Osteocyte (in vitro differentiated cells): Measurements from ENCODE around the gene DCLRE1C. TPM values are rescaled to one million over a fixed set of nuclear protein-coding genes. Genes with fewer than 3 reads are reported as not detected.

Experiments used
- DNase-seq: peaks from one replicate; pipeline ENCODE4 v3.0.0; 2021; ENCODE audit warnings: mixed read lengths; ENCODE audit not compliant: unreplicated experiment; ENCODE audit errors: extremely low spot score
- H3K27ac Mint-ChIP-seq: one replicate; pipeline ENCODE4 v1.8.0; 2021; ENCODE audit warnings: mild to moderate bottlenecking, mixed read lengths; ENCODE audit not compliant: unreplicated experiment
- H3K27me3 Mint-ChIP-seq: one replicate; pipeline ENCODE4 v1.8.0; 2021; ENCODE audit warnings: mixed read lengths; ENCODE audit not compliant: unreplicated experiment
- H3K36me3 Mint-ChIP-seq: one replicate; pipeline ENCODE4 v1.8.0; 2021; ENCODE audit warnings: mixed read lengths; ENCODE audit not compliant: unreplicated experiment
- H3K4me1 Mint-ChIP-seq: one replicate; pipeline ENCODE4 v1.8.0; 2021; ENCODE audit warnings: mixed read lengths; ENCODE audit not compliant: unreplicated experiment
- H3K4me3 Mint-ChIP-seq: one replicate; pipeline ENCODE4 v1.8.0; 2021; ENCODE audit warnings: mild to moderate bottlenecking, moderate library complexity, mixed read lengths; ENCODE audit not compliant: unreplicated experiment
- H3K9me3 Mint-ChIP-seq: one replicate; pipeline ENCODE4 v1.8.0; 2021; ENCODE audit warnings: mixed read lengths; ENCODE audit not compliant: unreplicated experiment
- CTCF ChIP-seq: fragments of 200-600 bp; sonication (generic); IDR thresholded peaks from 2 replicates; pipeline ENCODE4 v1.5.0; 2021; ENCODE audit warnings: antibody characterized with exemption, mild to moderate bottlenecking, moderate library complexity
- total RNA-seq: library from RNA; stranded (reverse); gene quantifications from 2 replicates; pipeline ENCODE4 v1.2.1, GENCODE V29; 2021

DCLRE1C gene
- total RNA-seq, 1 donor from 2014 or later = 9.3 TPM

GRCh38 chr10:14924013-14924412, 29.9 kb downstream of the DCLRE1C start:
- H3K4me3 Mint-ChIP-seq = no peak overlapping the region
- no peaks in the 10 kb centered on the region for H3K4me1 Mint-ChIP-seq
- H3K9me3 Mint-ChIP-seq = no peaks in the 10 kb centered on the region
- no peak for DNase-seq
- H3K27ac Mint-ChIP-seq = no peak overlapping the region
- H3K27me3 Mint-ChIP-seq = no peaks in the 10 kb centered on the region
- peaks cover 69% of the 10 kb centered on the region for H3K36me3 Mint-ChIP-seq
- no peak for TF ChIP-seq CTCF

DNA sequence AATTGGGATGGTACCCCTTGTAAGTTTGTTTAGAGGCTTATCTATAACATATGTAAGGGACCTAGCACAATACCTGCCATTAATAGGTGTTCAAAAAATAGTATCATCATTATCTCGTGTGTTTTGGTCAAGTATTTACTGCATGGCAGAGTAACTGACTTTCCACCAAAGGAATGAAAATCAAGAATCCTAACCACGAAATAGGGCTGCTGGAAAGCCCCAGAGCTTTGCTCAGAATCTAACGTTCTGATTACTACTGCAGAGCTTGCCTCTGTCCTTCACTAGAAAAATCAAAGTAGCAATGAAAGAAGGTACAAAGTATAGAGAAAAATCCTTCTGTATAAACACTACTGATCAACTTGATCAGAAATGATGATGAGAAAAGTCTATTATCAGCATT, 34.9 kb downstream of the DCLRE1C start:
- H3K27me3 Mint-ChIP-seq = no peaks in the 10 kb centered on the region
- peaks cover 88% of the 10 kb centered on the region for H3K36me3 Mint-ChIP-seq
- no peak for DNase-seq

GRCh38 chr10:14917827-14918226, 36.1 kb downstream of the DCLRE1C start:
- peaks cover 89% of the 10 kb centered on the region for H3K36me3 Mint-ChIP-seq
- peaks cover 17% of the 10 kb centered on the region for H3K9me3 Mint-ChIP-seq
- no peak overlapping the region for H3K4me3 Mint-ChIP-seq
- H3K27me3 Mint-ChIP-seq = no peaks in the 10 kb centered on the region
- DNase-seq = no peak
- no peaks in the 10 kb centered on the region for H3K4me1 Mint-ChIP-seq
- H3K27ac Mint-ChIP-seq = no peak overlapping the region
- no peak for TF ChIP-seq CTCF

More for the DNA sequence above, 34.9 kb downstream of the DCLRE1C start:
- no peak overlapping the region for H3K4me3 Mint-ChIP-seq
- no peak for TF ChIP-seq CTCF
- no peak overlapping the region for H3K27ac Mint-ChIP-seq
- peaks cover 17% of the 10 kb centered on the region for H3K9me3 Mint-ChIP-seq
- H3K4me1 Mint-ChIP-seq = no peaks in the 10 kb centered on the region

DNA sequence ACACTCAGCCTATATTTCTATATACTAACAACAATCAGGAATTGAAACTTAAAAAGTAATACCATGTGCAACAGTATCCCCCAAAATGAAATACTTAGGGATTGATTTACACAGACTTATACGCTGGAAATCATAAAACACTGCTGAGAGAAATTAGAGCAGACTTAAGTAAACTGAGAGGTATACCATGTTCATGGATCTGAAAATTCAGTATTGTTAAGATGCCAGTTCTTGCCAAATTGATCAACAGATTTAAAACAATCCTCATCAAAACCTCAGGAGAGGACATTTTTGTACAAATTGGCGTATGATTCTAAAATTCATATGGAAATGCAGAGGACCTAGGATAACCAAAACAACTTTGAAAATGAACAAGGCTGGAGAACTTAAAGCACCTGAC, 37.3 kb downstream of the DCLRE1C start:
- H3K36me3 Mint-ChIP-seq = peaks cover 80% of the 10 kb centered on the region
- no peaks in the 10 kb centered on the region for H3K27me3 Mint-ChIP-seq
- no peak for DNase-seq
- no peak for TF ChIP-seq CTCF
- no peak overlapping the region for H3K4me3 Mint-ChIP-seq
- peaks cover 17% of the 10 kb centered on the region for H3K9me3 Mint-ChIP-seq
- H3K4me1 Mint-ChIP-seq = no peaks in the 10 kb centered on the region
- no peak overlapping the region for H3K27ac Mint-ChIP-seq

DNA sequence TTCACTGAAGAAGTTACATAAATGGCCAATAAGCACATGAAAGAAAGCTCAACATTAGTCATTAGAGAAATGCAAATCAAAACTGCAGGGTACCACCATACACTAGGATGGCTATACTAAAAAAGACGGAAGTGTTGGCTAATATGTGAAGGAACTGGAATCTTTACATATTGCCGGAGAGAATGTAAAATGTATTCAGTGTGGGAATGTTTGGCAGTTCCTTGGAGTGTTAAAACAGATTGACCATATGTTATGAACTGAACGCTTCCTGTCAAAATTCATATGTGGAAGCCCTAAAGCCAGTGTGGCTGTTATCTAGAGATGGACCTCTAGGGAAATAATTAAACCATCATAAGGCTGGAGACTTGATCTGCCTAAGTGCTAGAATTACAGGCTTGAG, 42.1 kb downstream of the DCLRE1C start:
- Mint-ChIP-seq H3K9me3 (peaks cover 16% of the 10 kb centered on the region), H3K4me3 (no peak overlapping the region), H3K27me3 (no peaks in the 10 kb centered on the region), H3K4me1 (no peaks in the 10 kb centered on the region), H3K36me3 (peaks cover 77% of the 10 kb centered on the region), H3K27ac (no peak overlapping the region)
- TF ChIP-seq CTCF = no peak
- DNase-seq = no peak
